ENCODE results near the gene SNPH.
"Not testable (repeated sequence)": the region's sequence is repeated elsewhere in the genome, so short reads cannot be mapped to it uniquely, and the experiment has no call there.

SNPH gene

GRCh38 chr20:1245578-1245977 is 20.5 kb upstream of the SNPH start:
- H3K4me3 ChIP-seq (ENCODE audit: low read depth, low read length) = no peak overlapping the region
- DNase-seq (ENCODE audit: low read depth) = no peak
- in situ Hi-C loops (cut with HindIII; ENCODE audit: low sequenced_read_pairs) = no loop called here
- TF ChIP-seq CTCF (IDR thresholded peaks at IDR 0.05; ENCODE audit: low read depth, low read length, missing control alignments) = no peak

GRCh38 chr20:1247689-1248088 is 18.4 kb upstream of the SNPH start:
- in situ Hi-C loops (cut with HindIII; ENCODE audit: low sequenced_read_pairs) = no loop called here
- TF ChIP-seq CTCF (IDR thresholded peaks at IDR 0.05; ENCODE audit: low read depth, low read length, missing control alignments) = no peak
- DNase-seq (ENCODE audit: low read depth) = no peak
- no peak overlapping the region for H3K4me3 ChIP-seq (ENCODE audit: low read depth, low read length)

- DNase-seq (ENCODE audit: low read depth); H3K4me3 ChIP-seq (ENCODE audit: low read depth, low read length); in situ Hi-C loops (cut with HindIII; ENCODE audit: low sequenced_read_pairs): not testable (repeated sequence)
Observed at GRCh38 chr20:1250282-1250681, 15.8 kb upstream of the SNPH start.

GRCh38 chr20:1252416-1252815 is 13.7 kb upstream of the SNPH start:
- TF ChIP-seq CTCF (IDR thresholded peaks at IDR 0.05; ENCODE audit: low read depth, low read length, missing control alignments) = no peak
- DNase-seq (ENCODE audit: low read depth) = no peak
- in situ Hi-C loops (cut with HindIII; ENCODE audit: low sequenced_read_pairs) = no loop called here
- no peak overlapping the region for H3K4me3 ChIP-seq (ENCODE audit: low read depth, low read length)

- in situ Hi-C loops (cut with HindIII; ENCODE audit: low sequenced_read_pairs) = no loop called here
- TF ChIP-seq CTCF (IDR thresholded peaks at IDR 0.05; ENCODE audit: low read depth, low read length, missing control alignments) = no peak
- no peak for DNase-seq (ENCODE audit: low read depth)
- no peak overlapping the region for H3K4me3 ChIP-seq (ENCODE audit: low read depth, low read length)
Observed at GRCh38 chr20:1254254-1254653, 11.8 kb upstream of the SNPH start.

- DNase-seq (ENCODE audit: low read depth) = no peak
- in situ Hi-C loops (cut with HindIII; ENCODE audit: low sequenced_read_pairs) = no loop called here
- H3K4me3 ChIP-seq (ENCODE audit: low read depth, low read length) = no peak overlapping the region
- no peak for TF ChIP-seq CTCF (IDR thresholded peaks at IDR 0.05; ENCODE audit: low read depth, low read length, missing control alignments)
Observed at GRCh38 chr20:1255675-1256074, 10.4 kb upstream of the SNPH start.

- in situ Hi-C loops (cut with HindIII; ENCODE audit: low sequenced_read_pairs) = no loop called here
- no peak overlapping the region for H3K4me3 ChIP-seq (ENCODE audit: low read depth, low read length)
- DNase-seq (ENCODE audit: low read depth) = no peak
- no peak for TF ChIP-seq CTCF (IDR thresholded peaks at IDR 0.05; ENCODE audit: low read depth, low read length, missing control alignments)
Observed at GRCh38 chr20:1263853-1264252, 2.2 kb upstream of the SNPH start.
